LHCN-M2 (cell line): ENCODE results near the gene GAL. TPM values are rescaled to one million over a fixed set of nuclear protein-coding genes. Genes with fewer than 3 reads are reported as not detected.
"Not testable (repeated sequence)": the region's sequence is repeated elsewhere in the genome, so short reads cannot be mapped to it uniquely, and the experiment has no call there.

Experiments used
- DNase-seq: peaks from one replicate; pipeline ENCODE4 v3.0.0-alpha.2; 2012; ENCODE audit warnings: low read depth
- polyA plus RNA-seq: library from polyadenylated mRNA; unstranded; fragments of >200 nt; gene quantifications from one replicate; pipeline ENCODE4 v1.2.1, GENCODE V29; 2012; ENCODE audit warnings: missing spikeins
- total RNA-seq: library from RNA; depleted of rRNA; stranded (reverse); fragments of >200 nt; gene quantifications from 2 replicates; pipeline ENCODE4 v1.2.3, GENCODE V29; 2014; rRNA removed

GAL gene
- not detected in 2 replicates for total RNA-seq
- not detected for polyA plus RNA-seq

DNA sequence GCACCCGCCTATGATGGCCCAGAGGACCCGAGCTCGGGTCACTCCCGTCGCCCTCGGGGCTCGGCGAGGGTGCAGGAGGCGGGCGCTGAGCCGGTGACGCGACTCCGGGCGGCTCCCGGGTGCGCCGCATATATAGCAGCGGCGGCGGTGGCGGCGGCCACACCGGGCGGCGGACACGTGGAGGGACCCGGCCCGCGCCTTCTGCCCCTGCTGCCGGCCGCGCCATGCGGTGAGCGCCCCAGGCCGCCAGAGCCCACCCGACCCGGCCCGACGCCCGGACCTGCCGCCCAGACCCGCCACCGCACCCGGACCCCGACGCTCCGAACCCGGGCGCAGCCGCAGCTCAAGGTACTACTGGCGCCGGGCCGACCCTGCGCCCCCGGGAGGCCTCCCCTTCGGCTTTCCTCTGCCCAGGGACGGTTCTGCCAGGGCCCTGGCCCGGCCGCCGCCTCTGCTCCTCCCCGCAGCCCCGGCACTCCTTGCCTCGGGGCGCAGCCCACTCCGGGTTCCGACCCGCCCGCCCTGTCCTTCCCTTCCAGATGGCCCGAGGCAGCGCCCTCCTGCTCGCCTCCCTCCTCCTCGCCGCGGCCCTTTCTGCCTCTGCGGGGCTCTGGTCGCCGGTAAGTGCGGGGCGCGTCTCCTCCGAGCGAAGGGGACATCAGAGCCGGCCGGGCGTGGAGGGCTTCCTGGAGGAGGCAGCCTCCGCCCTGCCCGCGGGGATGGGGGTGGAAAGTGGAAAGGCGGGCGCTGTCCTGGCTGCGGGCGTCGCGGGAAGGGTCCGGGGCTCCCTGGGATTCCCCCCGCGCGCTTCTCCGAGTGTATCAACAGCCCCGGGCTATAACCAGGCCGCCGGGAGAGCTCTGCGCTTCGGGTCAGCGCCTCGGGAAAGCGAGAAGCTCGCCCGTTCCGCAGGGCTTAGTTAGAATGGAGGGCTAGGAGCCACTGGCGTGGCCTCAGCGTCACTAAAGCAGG is at the start of gene GAL:
TSS of gene GAL (plus strand) at position 160 of the 972 bp plus-strand sequence. CDS start at position 540, 380 bp downstream.
- DNase-seq, result no peak

GRCh38 chr11:68634606-68635005 is 49.7 kb upstream of the GAL start:
- DNase-seq, result not testable (repeated sequence)

- DNase-seq, result not testable (repeated sequence)
These were observed 49.2 kb upstream of the GAL start for GRCh38 chr11:68635172-68635571.

DNA sequence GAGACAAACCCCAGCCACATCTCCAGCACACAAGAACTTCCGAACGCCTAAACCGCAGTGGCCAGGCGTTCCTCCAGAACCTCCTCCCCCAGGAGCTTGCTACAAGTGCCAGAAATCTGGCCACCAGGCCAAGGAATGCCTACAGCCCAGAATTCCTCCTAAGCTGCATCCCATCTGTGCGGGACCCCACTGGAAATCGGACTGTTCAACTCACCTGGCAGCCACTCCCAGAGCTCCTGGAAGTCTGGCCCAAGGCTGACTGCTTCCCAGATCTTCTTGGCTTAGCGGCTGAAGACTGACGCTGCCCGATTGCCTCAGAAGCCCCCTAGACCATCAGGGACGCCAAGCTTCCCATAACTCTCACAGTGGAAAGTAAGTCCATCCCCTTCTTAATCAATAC is 48.5 kb upstream of the GAL start:
- not testable (repeated sequence) for DNase-seq

DNA sequence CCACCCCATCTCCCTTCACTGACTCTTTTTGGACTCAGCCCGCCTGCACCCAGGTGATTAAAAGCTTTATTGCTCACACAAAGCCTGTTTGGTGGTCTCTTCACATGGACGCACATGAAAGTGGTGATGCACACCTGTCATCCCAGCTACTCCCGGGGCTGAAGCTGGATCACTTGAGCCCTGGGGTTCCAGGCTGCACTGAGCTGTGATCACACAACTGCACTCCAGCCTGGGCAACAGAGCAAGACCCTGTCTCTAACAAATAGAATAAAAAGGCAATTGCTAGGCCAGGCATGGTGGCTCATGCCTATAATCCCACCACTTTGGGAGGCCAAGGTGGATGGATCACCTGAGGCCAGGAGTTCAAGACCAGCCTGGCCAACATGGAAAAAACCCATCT is 45.0 kb upstream of the GAL start:
- DNase-seq, result not testable (repeated sequence)

- DNase-seq, result no peak
These were observed 42.5 kb upstream of the GAL start for GRCh38 chr11:68641880-68642279.

DNA sequence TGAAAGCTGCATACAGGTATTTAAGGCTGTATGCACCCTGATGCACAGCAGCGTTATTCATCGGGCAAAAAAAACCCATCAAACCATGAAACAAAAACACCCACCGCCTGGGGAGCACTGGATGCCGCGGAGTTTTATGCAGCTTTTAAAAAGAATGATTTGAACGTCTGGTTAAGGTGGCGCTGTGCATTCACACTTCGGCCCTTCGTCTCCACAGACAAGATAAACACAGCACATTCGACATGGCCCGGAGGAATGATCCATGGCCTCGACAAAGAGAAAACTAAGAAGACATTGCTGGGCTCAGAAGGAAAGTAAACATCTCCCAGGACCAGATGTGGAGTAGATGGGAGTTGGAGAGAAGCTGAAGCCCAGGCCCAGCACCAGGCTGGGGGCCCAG is 40.8 kb upstream of the GAL start:
- DNase-seq, result peak; percentile 18

GRCh38 chr11:68646832-68647231 is 37.5 kb upstream of the GAL start:
- no peak for DNase-seq

GRCh38 chr11:68649851-68650555 is 34.3 kb upstream of the GAL start:
- DNase-seq, result no peak

DNA sequence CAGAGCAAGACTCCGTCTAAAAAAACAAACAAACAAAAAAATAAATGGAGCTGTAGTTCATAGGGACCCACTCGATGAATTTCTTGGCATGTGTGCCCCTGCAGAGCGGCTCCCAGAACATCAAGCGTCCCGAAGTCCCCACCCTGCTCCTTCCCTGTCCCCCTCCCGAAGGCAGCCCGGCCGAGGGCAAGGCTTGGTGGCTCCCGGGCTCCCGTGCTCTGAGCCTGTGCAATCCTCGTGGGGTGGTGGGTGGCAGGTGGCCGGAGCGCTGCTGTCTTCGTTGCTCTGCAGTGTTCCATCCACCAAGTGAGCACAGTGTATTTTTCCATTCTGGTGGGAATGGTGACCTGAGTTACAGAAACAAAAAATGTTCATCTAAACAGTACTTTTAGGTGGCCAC is 33.5 kb upstream of the GAL start:
- no peak for DNase-seq

GRCh38 chr11:68651208-68651984 is 32.9 kb upstream of the GAL start:
- DNase-seq, result no peak

GRCh38 chr11:68651985-68652682 is 32.2 kb upstream of the GAL start:
- no peak for DNase-seq

DNA sequence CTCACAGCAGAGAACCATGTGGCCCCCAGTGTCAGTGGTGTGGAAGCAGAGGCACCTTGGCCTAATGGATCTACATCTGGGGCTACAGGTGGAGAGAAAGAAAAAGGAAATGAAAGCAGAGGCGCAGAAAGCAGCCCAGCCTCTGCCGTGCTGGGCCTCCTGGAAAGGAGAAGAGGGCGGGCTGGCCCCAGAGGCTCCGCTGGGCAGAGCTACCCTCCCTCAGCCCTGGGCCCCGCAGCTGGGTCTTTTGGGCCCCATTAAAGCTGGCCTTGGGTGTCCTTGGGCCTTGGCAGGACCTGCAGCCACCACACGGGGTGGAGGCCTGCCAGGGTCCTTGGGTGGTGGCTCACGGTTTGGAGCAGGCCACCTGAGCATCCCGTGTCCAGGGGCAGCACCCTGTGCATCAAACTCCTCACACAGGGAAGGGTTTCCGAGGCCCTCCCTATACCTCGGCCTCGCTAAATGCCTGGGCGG is 31.6 kb upstream of the GAL start:
- no peak for DNase-seq

DNA sequence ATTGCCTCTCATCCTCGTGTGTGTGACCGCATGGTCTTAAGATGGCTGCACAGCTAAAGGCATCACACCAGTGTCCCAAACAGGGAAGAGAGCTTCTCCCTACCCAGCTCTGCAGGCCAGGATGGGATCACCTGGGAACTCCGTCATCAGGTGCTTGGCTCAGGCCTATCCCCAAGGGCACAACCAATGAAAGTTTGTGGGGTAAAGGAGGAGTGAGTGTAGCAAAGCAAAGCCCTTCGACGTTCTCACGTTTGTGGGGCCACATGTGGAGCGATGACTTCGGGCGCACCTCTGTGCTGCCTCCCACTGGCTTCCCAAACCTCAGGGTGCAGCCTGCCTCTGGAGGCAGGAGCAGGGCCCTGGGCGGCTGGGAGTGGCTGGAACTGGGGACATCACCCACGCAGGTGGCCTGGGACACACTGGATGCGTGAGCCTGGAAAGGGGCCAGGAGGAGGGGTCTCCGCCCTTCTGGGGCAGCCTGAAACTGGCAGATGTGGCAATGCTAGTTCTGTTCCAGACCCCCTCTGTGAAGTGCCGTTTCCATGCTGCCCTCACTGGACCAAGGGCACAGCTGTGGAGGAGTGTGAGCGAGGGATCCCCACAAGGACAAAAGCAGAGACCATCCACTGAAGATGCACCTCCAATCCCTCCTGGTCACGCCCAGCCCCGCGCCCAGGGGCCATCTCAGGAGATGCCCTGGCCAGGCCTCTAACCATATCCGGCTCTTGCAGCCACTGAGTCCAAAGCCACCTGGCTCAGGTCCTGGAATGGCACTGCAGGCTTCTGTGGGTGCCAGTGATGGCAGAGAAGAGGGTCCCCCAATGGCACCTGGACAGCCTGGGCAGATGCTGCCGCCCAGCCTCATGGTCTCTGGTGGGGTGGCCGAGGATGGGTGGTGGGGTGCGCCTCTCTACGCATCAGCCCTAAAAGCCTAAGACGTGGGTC is 30.6 kb upstream of the GAL start:
- no peak for DNase-seq

GRCh38 chr11:68654978-68655377 is 29.4 kb upstream of the GAL start:
- DNase-seq, result no peak

- no peak for DNase-seq
These were observed 28.9 kb upstream of the GAL start for GRCh38 chr11:68655406-68655805.

DNA sequence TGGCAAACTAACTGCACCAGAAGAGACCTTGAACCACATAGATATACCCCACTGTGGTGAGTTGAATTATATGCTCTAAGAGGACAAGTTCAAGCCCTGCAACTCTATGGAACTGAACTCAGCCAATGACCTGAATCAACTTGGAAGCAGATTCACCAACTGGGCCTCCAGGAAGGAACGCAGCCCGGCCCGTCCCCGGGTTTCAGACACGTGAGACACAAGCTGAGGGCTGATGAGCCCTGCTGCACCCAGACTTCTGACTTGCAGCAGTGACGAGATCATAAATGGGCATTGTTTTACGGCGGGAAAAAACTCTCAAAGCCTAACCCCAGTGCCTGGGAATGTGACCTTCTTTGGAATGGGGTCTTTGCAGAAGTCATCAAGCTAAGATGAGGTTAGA is 28.5 kb upstream of the GAL start:
- no peak for DNase-seq

GRCh38 chr11:68657021-68657780 is 27.1 kb upstream of the GAL start:
- DNase-seq, result no peak

GRCh38 chr11:68658097-68658496 is 26.2 kb upstream of the GAL start:
- DNase-seq, result no peak
